HEK293 (cell line): ENCODE measurements around the gene FES.

Experiments used
- CTCF ChIA-PET: fragments of 350-600 bp; formaldehyde crosslinking; extraction: SDS; loops from one replicate; lab custom pipeline; 2021; ENCODE audit warnings: antibody characterized with exemption; lab: Yijun Ruan, JAX
- POLR2A ChIA-PET: fragments of 300-600 bp; formaldehyde crosslinking; extraction: SDS; loops from one replicate; lab custom pipeline; 2020; ENCODE audit warnings: antibody characterized with exemption, inconsistent platforms; lab: Yijun Ruan, JAX
- H3K27ac ChIP-seq: fragments of 200-500 bp; sonication (Bioruptor generic); 2 replicates; pipeline ENCODE4 v1.5.1; 2014; ENCODE audit warnings: low read depth, low read length, control low read depth, inconsistent platforms; ENCODE audit errors: extremely low read depth
- H3K36me3 ChIP-seq, 2 experiments: fragments of 200-500 bp in 1 of 2; sonication (Bioruptor generic) in 1 of 2; 1 replicate in 1 of 2; 2 replicates in 1 of 2; pipeline ENCODE4 v1.5.1; 2014 to 2017; ENCODE audit warnings: inconsistent platforms in 2 of 2, low read length in 2 of 2; ENCODE audit not compliant: control insufficient read depth in 2 of 2, insufficient read depth in 1 of 2
- H3K4me1 ChIP-seq: fragments of 200-500 bp; sonication (Bioruptor generic); 2 replicates; pipeline ENCODE4 v1.5.1; 2014; ENCODE audit warnings: mild to moderate bottlenecking, low read length, inconsistent platforms; ENCODE audit not compliant: control insufficient read depth, insufficient read depth
- H3K4me3 ChIP-seq: 2 replicates; pipeline ENCODE4 v1.5.1; 2011; ENCODE audit warnings: low read depth, mild to moderate bottlenecking, control low read depth, low read length, moderate library complexity
- H3K9me3 ChIP-seq: fragments of 200-500 bp; sonication (Bioruptor generic); 2 replicates; pipeline ENCODE4 v1.5.1; 2014; ENCODE audit warnings: low read depth, low read length, inconsistent platforms; ENCODE audit not compliant: control insufficient read depth, insufficient read depth
- EGR2 ChIP-seq: fragments of 450-650 bp; formaldehyde crosslinking; IDR thresholded peaks from 2 replicates; pipeline ENCODE4 v1.5.1; 2016; ENCODE audit warnings: low read depth, missing biosample characterization, missing genetic modification characterization
- GLI4 ChIP-seq: fragments of 450-650 bp; formaldehyde crosslinking; IDR thresholded peaks from 2 replicates; pipeline ENCODE4 v1.5.1; 2016; ENCODE audit warnings: missing biosample characterization, missing genetic modification characterization
- GLIS1 ChIP-seq: fragments of 450-650 bp; formaldehyde crosslinking; IDR thresholded peaks from 2 replicates; pipeline ENCODE4 v1.5.1; 2016; ENCODE audit warnings: missing biosample characterization, missing genetic modification characterization
- GLIS2 ChIP-seq: fragments of 450-650 bp; formaldehyde crosslinking; IDR thresholded peaks from 2 replicates; pipeline ENCODE4 v1.5.1; 2016; ENCODE audit warnings: missing biosample characterization, missing genetic modification characterization
- KLF1 ChIP-seq: fragments of 450-650 bp; formaldehyde crosslinking; IDR thresholded peaks from 2 replicates; pipeline ENCODE4 v1.5.1; 2016; ENCODE audit warnings: missing biosample characterization, missing genetic modification characterization
- KLF8 ChIP-seq: fragments of 450-650 bp; formaldehyde crosslinking; IDR thresholded peaks from 2 replicates; pipeline ENCODE4 v1.5.1; 2016; ENCODE audit warnings: missing biosample characterization, missing genetic modification characterization
- SP3 ChIP-seq: fragments of 450-650 bp; formaldehyde crosslinking; IDR thresholded peaks from 2 replicates; pipeline ENCODE4 v1.5.1; 2016; ENCODE audit warnings: missing biosample characterization, missing genetic modification characterization
- ZBTB20 ChIP-seq: fragments of 450-650 bp; formaldehyde crosslinking; IDR thresholded peaks from 2 replicates; pipeline ENCODE4 v1.5.1; 2016; ENCODE audit warnings: missing biosample characterization, missing genetic modification characterization
- ZBTB8A ChIP-seq: fragments of 450-650 bp; formaldehyde crosslinking; IDR thresholded peaks from 2 replicates; pipeline ENCODE4 v1.5.1; 2016; ENCODE audit warnings: missing biosample characterization, missing genetic modification characterization
- ZFHX2 ChIP-seq: fragments of 450-650 bp; formaldehyde crosslinking; conservative IDR thresholded peaks from 2 replicates; pipeline ENCODE4 v1.5.1; 2016; ENCODE audit warnings: missing biosample characterization, missing genetic modification characterization
- ZNF311 ChIP-seq: fragments of 450-650 bp; formaldehyde crosslinking; IDR thresholded peaks from 2 replicates; pipeline ENCODE4 v1.5.1; 2017; ENCODE audit warnings: missing biosample characterization, missing genetic modification characterization, borderline replicate concordance
- ZNF350 ChIP-seq: fragments of 450-650 bp; formaldehyde crosslinking; IDR thresholded peaks from 2 replicates; pipeline ENCODE4 v1.5.0; 2017; ENCODE audit warnings: missing biosample characterization, mild to moderate bottlenecking, missing genetic modification characterization
- ZNF391 ChIP-seq: fragments of 450-650 bp; formaldehyde crosslinking; IDR thresholded peaks from 2 replicates; pipeline ENCODE4 v1.5.1; 2016; ENCODE audit warnings: low read depth, missing biosample characterization, missing genetic modification characterization, borderline replicate concordance
- ZNF426 ChIP-seq: fragments of 450-650 bp; formaldehyde crosslinking; IDR thresholded peaks from 2 replicates; pipeline ENCODE4 v1.5.1; 2017; ENCODE audit warnings: missing biosample characterization, missing genetic modification characterization, mild to moderate bottlenecking, inconsistent platforms, moderate library complexity
- ZNF514 ChIP-seq: fragments of 450-650 bp; formaldehyde crosslinking; IDR thresholded peaks from 2 replicates; pipeline ENCODE4 v1.5.1; 2016; ENCODE audit warnings: missing biosample characterization, missing genetic modification characterization
- ZNF610 ChIP-seq: fragments of 450-650 bp; formaldehyde crosslinking; IDR thresholded peaks from 2 replicates; pipeline ENCODE4 v1.5.1; 2016; ENCODE audit warnings: missing biosample characterization, missing genetic modification characterization, borderline replicate concordance
- ZSCAN23 ChIP-seq: fragments of 450-650 bp; formaldehyde crosslinking; IDR thresholded peaks from 2 replicates; pipeline ENCODE4 v1.5.1; 2016; ENCODE audit warnings: missing biosample characterization, missing genetic modification characterization
- TF ChIP-seq, protein P1 (sequence below): fragments of 450-650 bp; formaldehyde crosslinking; IDR thresholded peaks from 2 replicates; pipeline ENCODE4 v1.5.1; 2016; ENCODE audit warnings: missing biosample characterization, missing genetic modification characterization, borderline replicate concordance
- TF ChIP-seq, protein P2 (sequence below): fragments of 450-650 bp; formaldehyde crosslinking; IDR thresholded peaks from 2 replicates; pipeline ENCODE4 v1.5.1; 2016; ENCODE audit warnings: missing biosample characterization, missing genetic modification characterization
- TF ChIP-seq, protein P3 (sequence below): fragments of 450-650 bp; formaldehyde crosslinking; IDR thresholded peaks from 2 replicates; pipeline ENCODE4 v1.5.1; 2017; ENCODE audit warnings: missing biosample characterization, mild to moderate bottlenecking, missing genetic modification characterization, moderate library complexity
- TF ChIP-seq, protein P4 (sequence below): fragments of 450-650 bp; formaldehyde crosslinking; IDR thresholded peaks from 2 replicates; pipeline ENCODE4 v1.5.1; 2016; ENCODE audit warnings: missing biosample characterization, missing genetic modification characterization
- TF ChIP-seq, protein P5 (sequence below): fragments of 450-650 bp; formaldehyde crosslinking; IDR thresholded peaks from 2 replicates; pipeline ENCODE4 v1.5.1; 2016; ENCODE audit warnings: missing biosample characterization, missing genetic modification characterization
- TF ChIP-seq, protein P6 (sequence below): fragments of 450-650 bp; formaldehyde crosslinking; IDR thresholded peaks from 2 replicates; pipeline ENCODE4; 2016; ENCODE audit warnings: missing biosample characterization, missing genetic modification characterization

Gene FES

DNA sequence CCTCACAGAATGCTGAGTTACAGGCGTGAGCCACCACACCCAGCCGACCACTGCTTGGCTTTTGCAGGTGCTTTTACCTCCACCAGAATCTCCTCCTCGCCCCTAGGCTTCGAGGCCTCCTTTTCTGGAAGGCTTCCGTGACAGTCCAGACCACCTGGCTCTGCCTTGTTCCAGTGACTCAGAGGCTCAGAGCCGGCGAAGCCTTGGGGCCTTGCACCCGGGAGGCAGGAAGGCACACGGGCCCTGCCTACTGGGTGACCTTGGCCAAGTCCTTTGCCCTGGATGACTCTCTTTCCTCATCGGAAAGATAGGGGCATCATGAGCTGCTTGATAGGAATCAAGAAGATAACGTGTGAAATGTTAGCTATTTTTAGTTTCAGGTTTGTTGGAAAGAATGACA lies 47.2 kb upstream of the FES start:
- H3K36me3 ChIP-seq: no peaks in the 10 kb centered on the region
- H3K4me3 ChIP-seq: no peak overlapping the region
- peaks cover 5% of the 10 kb centered on the region for H3K4me1 ChIP-seq
- ChIA-PET CTCF (interaction anchor here (0.7 to 1.5 kb wide), 3 partner anchors 22 to 49 kb away, joined by 3 to 8 read pairs (median 5); no protein-coding TSS in a partner anchor), POLR2A (interaction anchor here (1.2 kb wide), 1 partner anchor 120 kb away, joined by 5 read pairs; the partner anchor contains the start of gene BLM)
- no peak overlapping the region for H3K27ac ChIP-seq
- TF ChIP-seq ZNF610 (tag by site-specific recombination) (no peak), ZBTB8A (no peak), GLIS1 (tag by site-specific recombination) (no peak), ZNF391 (tag by site-specific recombination) (no peak), SP3 (tag by site-specific recombination) (no peak), ZBTB20 (tag by site-specific recombination) (no peak), GLIS2 (tag by site-specific recombination) (no peak), KLF8 (tag by site-specific recombination) (no peak), ZNF350 (no peak), GLI4 (tag by site-specific recombination) (no peak), ZNF426 (no peak), ZSCAN23 (tag by site-specific recombination) (no peak), ZNF514 (no peak)
- TF ChIP-seq, protein P1, sequence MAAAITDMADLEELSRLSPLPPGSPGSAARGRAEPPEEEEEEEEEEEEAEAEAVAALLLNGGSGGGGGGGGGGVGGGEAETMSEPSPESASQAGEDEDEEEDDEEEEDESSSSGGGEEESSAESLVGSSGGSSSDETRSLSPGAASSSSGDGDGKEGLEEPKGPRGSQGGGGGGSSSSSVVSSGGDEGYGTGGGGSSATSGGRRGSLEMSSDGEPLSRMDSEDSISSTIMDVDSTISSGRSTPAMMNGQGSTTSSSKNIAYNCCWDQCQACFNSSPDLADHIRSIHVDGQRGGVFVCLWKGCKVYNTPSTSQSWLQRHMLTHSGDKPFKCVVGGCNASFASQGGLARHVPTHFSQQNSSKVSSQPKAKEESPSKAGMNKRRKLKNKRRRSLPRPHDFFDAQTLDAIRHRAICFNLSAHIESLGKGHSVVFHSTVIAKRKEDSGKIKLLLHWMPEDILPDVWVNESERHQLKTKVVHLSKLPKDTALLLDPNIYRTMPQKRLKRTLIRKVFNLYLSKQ (tag by site-specific recombination): no peak
- TF ChIP-seq, protein P2, sequence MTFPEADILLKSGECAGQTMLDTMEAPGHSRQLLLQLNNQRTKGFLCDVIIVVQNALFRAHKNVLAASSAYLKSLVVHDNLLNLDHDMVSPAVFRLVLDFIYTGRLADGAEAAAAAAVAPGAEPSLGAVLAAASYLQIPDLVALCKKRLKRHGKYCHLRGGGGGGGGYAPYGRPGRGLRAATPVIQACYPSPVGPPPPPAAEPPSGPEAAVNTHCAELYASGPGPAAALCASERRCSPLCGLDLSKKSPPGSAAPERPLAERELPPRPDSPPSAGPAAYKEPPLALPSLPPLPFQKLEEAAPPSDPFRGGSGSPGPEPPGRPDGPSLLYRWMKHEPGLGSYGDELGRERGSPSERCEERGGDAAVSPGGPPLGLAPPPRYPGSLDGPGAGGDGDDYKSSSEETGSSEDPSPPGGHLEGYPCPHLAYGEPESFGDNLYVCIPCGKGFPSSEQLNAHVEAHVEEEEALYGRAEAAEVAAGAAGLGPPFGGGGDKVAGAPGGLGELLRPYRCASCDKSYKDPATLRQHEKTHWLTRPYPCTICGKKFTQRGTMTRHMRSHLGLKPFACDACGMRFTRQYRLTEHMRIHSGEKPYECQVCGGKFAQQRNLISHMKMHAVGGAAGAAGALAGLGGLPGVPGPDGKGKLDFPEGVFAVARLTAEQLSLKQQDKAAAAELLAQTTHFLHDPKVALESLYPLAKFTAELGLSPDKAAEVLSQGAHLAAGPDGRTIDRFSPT (tag by site-specific recombination): no peak
- TF ChIP-seq, protein P3, sequence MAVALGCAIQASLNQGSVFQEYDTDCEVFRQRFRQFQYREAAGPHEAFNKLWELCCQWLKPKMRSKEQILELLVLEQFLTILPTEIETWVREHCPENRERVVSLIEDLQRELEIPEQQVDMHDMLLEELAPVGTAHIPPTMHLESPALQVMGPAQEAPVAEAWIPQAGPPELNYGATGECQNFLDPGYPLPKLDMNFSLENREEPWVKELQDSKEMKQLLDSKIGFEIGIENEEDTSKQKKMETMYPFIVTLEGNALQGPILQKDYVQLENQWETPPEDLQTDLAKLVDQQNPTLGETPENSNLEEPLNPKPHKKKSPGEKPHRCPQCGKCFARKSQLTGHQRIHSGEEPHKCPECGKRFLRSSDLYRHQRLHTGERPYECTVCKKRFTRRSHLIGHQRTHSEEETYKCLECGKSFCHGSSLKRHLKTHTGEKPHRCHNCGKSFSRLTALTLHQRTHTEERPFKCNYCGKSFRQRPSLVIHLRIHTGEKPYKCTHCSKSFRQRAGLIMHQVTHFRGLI: no peak
- TF ChIP-seq, protein P4, sequence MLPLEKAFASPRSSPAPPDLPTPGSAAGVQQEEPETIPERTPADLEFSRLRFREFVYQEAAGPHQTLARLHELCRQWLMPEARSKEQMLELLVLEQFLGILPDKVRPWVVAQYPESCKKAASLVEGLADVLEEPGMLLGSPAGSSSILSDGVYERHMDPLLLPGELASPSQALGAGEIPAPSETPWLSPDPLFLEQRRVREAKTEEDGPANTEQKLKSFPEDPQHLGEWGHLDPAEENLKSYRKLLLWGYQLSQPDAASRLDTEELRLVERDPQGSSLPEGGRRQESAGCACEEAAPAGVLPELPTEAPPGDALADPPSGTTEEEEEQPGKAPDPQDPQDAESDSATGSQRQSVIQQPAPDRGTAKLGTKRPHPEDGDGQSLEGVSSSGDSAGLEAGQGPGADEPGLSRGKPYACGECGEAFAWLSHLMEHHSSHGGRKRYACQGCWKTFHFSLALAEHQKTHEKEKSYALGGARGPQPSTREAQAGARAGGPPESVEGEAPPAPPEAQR (tag by site-specific recombination): no peak
- H3K9me3 ChIP-seq: no peaks in the 10 kb centered on the region

DNA sequence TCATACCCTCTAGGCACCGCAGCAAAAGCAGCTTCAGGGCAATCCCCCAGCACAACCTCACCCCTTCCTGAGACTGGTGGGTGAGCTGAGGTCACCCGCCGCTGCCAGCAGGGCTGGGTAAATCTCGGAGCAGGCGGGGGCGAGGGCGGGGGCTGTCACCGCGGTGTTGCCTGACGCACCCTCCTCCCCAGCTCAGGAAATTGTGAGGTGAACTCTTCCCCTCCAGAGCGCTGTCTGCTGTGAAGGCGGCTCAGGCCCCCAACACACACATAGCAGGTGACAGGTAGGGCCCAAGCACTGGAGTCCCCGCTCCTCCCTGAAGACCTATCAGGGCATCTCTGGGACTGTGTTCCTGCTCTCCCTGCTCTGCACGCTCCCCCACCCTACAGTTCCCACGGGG lies 46.2 kb upstream of the FES start:
- ChIA-PET CTCF (no interaction called here), POLR2A (interaction anchor here (1.2 kb wide), 1 partner anchor 121 kb away, joined by 5 read pairs; the partner anchor contains the start of gene BLM)
- Histone ChIP-seq H3K4me3 (no peak overlapping the region), H3K4me1 (peaks cover 5% of the 10 kb centered on the region), H3K27ac (no peak overlapping the region), H3K9me3 (no peaks in the 10 kb centered on the region), H3K36me3 (no peaks in the 10 kb centered on the region)
- TF ChIP-seq, protein P5, sequence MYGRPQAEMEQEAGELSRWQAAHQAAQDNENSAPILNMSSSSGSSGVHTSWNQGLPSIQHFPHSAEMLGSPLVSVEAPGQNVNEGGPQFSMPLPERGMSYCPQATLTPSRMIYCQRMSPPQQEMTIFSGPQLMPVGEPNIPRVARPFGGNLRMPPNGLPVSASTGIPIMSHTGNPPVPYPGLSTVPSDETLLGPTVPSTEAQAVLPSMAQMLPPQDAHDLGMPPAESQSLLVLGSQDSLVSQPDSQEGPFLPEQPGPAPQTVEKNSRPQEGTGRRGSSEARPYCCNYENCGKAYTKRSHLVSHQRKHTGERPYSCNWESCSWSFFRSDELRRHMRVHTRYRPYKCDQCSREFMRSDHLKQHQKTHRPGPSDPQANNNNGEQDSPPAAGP (tag by site-specific recombination): peak; percentile 61; the same call in 1 of the 2 replicates
- TF ChIP-seq ZNF311: no peak
- TF ChIP-seq EGR2 (tag by site-specific recombination): peak; percentile 75
- TF ChIP-seq, protein P6, sequence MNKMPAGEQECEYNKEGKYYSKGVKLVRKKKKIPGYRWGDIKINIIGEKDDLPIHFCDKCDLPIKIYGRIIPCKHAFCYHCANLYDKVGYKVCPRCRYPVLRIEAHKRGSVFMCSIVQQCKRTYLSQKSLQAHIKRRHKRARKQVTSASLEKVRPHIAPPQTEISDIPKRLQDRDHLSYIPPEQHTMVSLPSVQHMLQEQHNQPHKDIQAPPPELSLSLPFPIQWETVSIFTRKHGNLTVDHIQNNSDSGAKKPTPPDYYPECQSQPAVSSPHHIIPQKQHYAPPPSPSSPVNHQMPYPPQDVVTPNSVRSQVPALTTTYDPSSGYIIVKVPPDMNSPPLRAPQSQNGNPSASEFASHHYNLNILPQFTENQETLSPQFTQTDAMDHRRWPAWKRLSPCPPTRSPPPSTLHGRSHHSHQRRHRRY (tag by site-specific recombination): no peak
- TF ChIP-seq KLF1: peak; percentile 82
- TF ChIP-seq ZFHX2 (tag by site-specific recombination): peak; percentile 64
